ENCODE data around the gene GSTA5. TPM values are rescaled to one million over a fixed set of nuclear protein-coding genes. Genes with fewer than 3 reads are reported as not detected.

GSTA5 gene
- polyA plus RNA-seq, 1 experiment, result not detected

DNA sequence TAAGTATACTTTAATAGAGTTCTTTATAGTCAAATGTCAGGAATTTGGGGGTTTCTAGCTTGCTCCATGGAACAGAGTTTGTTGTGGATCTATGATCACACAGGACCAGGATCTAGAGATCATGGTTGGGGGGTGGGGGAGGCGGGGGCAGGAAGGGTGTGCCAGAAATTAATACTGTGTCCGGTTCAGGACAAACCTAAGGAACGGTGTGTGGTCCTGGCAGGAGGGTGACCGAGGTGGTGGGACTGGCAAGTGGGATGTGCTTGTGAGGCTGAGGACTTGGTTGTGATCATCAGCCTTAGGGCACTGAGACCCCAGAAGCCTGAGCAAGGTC is 41.0 kb upstream of the GSTA5 start:
- TF ChIP-seq, protein P1, sequence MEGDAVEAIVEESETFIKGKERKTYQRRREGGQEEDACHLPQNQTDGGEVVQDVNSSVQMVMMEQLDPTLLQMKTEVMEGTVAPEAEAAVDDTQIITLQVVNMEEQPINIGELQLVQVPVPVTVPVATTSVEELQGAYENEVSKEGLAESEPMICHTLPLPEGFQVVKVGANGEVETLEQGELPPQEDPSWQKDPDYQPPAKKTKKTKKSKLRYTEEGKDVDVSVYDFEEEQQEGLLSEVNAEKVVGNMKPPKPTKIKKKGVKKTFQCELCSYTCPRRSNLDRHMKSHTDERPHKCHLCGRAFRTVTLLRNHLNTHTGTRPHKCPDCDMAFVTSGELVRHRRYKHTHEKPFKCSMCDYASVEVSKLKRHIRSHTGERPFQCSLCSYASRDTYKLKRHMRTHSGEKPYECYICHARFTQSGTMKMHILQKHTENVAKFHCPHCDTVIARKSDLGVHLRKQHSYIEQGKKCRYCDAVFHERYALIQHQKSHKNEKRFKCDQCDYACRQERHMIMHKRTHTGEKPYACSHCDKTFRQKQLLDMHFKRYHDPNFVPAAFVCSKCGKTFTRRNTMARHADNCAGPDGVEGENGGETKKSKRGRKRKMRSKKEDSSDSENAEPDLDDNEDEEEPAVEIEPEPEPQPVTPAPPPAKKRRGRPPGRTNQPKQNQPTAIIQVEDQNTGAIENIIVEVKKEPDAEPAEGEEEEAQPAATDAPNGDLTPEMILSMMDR (IDR thresholded peaks at IDR 0.05; ENCODE audit: insufficient read depth, low read depth, low read length), result no peak
- Histone ChIP-seq H3K36me3 (ENCODE audit: control insufficient read depth, insufficient read depth, low read length) (no peaks in the 10 kb centered on the region), H3K4me3 (ENCODE audit: low read depth, low read length) (no peak overlapping the region), H3K27me3 (ENCODE audit: control insufficient read depth, insufficient read depth, low read length) (no peaks in the 10 kb centered on the region)
- POLR2A ChIA-PET, result no interaction called here
- DNase-seq (ENCODE audit: low read depth), result no peak
- CTCF ChIA-PET, result interaction anchor here (0.6 to 2.1 kb wide), 7 partner anchors 9 to 1547 kb away, joined by 3 to 15 read pairs (median 4); partner anchors contain the start of gene GSTA4

DNA sequence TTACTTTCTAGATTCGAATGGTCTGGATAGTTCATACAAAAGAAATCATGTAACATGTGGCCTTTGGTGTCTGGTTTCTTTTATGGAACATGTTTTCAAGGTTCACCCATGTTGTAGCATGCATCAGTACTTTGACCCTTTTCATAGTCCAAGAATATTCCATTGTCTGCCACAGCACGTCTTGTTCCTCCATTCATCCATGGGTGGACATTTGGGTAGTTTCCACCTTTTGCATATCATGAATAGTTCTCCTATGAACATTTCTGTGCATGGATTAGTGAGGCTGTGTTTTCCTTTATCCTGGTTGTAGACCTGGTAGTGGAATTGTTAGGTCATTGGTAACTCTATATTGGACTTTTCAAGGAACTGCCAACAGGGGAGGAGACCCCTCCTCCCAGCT is 37.2 kb upstream of the GSTA5 start:
- H3K27me3 ChIP-seq (ENCODE audit: control insufficient read depth, insufficient read depth, low read length), result no peaks in the 10 kb centered on the region
- POLR2A ChIA-PET, result no interaction called here
- no peak overlapping the region for H3K4me3 ChIP-seq (ENCODE audit: low read depth, low read length)
- CTCF ChIA-PET, result interaction anchor here (1.2 to 2.9 kb wide), 3 partner anchors 117 to 190 kb away, joined by 3 to 12 read pairs (median 4); partner anchors contain the start of gene GSTA4
- TF ChIP-seq, protein P1 (IDR thresholded peaks at IDR 0.05; ENCODE audit: insufficient read depth, low read depth, low read length), result no peak
- H3K36me3 ChIP-seq (ENCODE audit: control insufficient read depth, insufficient read depth, low read length), result no peaks in the 10 kb centered on the region
- DNase-seq (ENCODE audit: low read depth), result no peak

DNA sequence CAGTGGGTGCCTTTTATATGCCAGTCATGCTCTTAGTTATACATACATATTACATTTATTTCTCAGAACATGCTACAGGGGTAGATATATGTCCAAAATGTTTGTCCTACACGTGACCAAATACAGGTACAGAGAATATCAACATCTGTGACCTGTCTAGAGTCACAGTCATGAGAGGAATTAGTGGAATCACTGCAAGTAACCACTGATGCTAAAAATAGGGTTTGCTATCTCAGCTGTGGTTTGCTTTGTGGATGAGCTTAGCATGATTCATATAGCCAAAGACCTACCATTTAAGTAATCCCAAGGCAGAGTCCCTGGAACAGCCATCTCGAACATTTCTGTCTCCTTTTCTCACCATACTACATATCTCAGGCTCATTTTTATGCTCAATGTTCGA is 36.6 kb upstream of the GSTA5 start:
- TF ChIP-seq, protein P1 (IDR thresholded peaks at IDR 0.05; ENCODE audit: insufficient read depth, low read depth, low read length), result no peak
- Histone ChIP-seq H3K27me3 (ENCODE audit: control insufficient read depth, insufficient read depth, low read length) (peaks cover 3% of the 10 kb centered on the region), H3K4me3 (ENCODE audit: low read depth, low read length) (no peak overlapping the region), H3K36me3 (ENCODE audit: control insufficient read depth, insufficient read depth, low read length) (no peaks in the 10 kb centered on the region)
- ChIA-PET POLR2A (no interaction called here), CTCF (interaction anchor here (1.2 to 2.9 kb wide), 3 partner anchors 118 to 191 kb away, joined by 3 to 12 read pairs (median 4); partner anchors contain the start of gene GSTA4)
- DNase-seq (ENCODE audit: low read depth), result peak; percentile 72

DNA sequence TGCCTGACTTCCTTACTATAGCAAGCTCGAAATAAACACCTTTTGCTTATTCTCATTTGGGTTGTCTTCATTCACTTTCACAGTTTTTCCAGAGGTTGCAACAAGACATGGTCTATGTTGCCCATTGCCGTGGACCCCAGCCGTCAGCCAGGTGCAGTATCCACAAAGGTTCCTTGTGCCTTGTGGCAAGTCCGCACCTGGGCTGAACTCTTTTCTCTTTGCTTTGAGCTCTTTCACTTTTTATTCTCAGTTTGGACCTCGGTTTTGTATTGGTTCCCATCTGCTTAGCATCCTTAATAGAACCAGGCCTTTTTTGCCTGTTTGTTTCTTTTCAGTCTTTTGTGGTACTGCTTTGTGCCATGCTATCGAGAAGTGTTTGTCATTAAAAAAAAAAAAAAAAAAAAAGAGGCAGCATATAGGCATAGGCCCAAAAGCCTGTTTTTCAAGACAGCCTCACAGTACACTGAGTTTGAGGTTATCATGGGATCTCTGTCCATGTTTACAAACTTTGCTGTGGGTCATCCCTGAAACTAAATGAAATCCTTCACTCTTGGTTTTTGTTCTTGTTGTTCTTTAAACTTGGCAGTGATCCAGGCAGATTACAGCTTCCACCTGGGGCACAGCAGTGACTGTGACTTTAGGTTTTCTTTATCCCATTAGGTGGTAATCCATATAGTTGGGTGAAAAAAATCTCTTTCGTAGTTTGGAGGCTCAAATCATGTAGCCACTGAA is 35.6 kb upstream of the GSTA5 start:
- Histone ChIP-seq H3K27me3 (ENCODE audit: control insufficient read depth, insufficient read depth, low read length) (peaks cover 3% of the 10 kb centered on the region), H3K4me3 (ENCODE audit: low read depth, low read length) (no peak overlapping the region), H3K36me3 (ENCODE audit: control insufficient read depth, insufficient read depth, low read length) (no peaks in the 10 kb centered on the region)
- POLR2A ChIA-PET, result no interaction called here
- DNase-seq (ENCODE audit: low read depth), result no peak
- CTCF ChIA-PET, result interaction anchor here (1.6 to 2.9 kb wide), 2 partner anchors 118 kb away, joined by 4 to 12 read pairs; partner anchors contain the start of gene GSTA4
- TF ChIP-seq, protein P1 (IDR thresholded peaks at IDR 0.05; ENCODE audit: insufficient read depth, low read depth, low read length), result no peak

DNA sequence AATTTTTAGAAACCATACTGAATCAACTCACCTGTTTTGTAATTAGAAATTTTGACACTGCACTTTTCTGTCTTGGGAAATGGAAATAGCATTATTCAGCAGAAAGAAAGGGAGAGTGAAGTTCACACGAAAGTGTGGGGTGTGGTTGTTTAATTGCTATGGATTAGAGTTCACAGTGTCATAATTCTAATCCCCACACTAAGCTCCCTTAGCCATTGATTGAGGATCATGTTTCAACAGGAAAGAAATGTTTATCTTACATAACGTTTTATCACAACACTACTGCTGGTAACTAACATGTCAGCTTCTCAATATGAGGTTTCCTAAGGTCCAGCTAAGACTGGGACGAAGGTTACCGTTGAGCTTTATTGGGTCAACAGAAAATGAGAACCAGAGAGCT is 31.4 kb upstream of the GSTA5 start:
- CTCF ChIA-PET, result no interaction called here
- POLR2A ChIA-PET, result no interaction called here
- no peaks in the 10 kb centered on the region for H3K36me3 ChIP-seq (ENCODE audit: control insufficient read depth, insufficient read depth, low read length)
- DNase-seq (ENCODE audit: low read depth), result no peak
- TF ChIP-seq, protein P1 (IDR thresholded peaks at IDR 0.05; ENCODE audit: insufficient read depth, low read depth, low read length), result no peak
- peaks cover 3% of the 10 kb centered on the region for H3K27me3 ChIP-seq (ENCODE audit: control insufficient read depth, insufficient read depth, low read length)
- no peak overlapping the region for H3K4me3 ChIP-seq (ENCODE audit: low read depth, low read length)

Data from BJ (cell line).